GM23338 (cell line): ENCODE data around the gene PIGK. TPM values are rescaled to one million over a fixed set of nuclear protein-coding genes. Genes with fewer than 3 reads are reported as not detected.

Experiments
- ATAC-seq: fragments of 200-7000 bp; cut with Tn5 transposase; 3 replicates; pipeline ENCODE4 v1.9.1; 2020
- DNase-seq: peaks from one replicate; pipeline ENCODE4 v3.0.0-alpha.2; 2015; ENCODE audit warnings: low spot score
- H2AFZ ChIP-seq: fragments of 200-600 bp; sonication (generic); 2 replicates; pipeline ENCODE4 v1.8.0; 2016; ENCODE audit warnings: antibody characterized with exemption, mild to moderate bottlenecking, moderate library complexity
- H3F3A ChIP-seq: fragments of 200-600 bp; sonication (generic); replicated peaks from 2 replicates; pipeline ENCODE4 v1.8.0; 2017; ENCODE audit warnings: antibody characterized with exemption, mixed run types, low read depth
- H3K27ac ChIP-seq: fragments of 200-600 bp; sonication (generic); 2 replicates; pipeline ENCODE4 v1.6.1; 2016; ENCODE audit warnings: low read depth
- H3K27me3 ChIP-seq: fragments of 200-600 bp; sonication (generic); 2 replicates; pipeline ENCODE4 v1.8.0; 2016; ENCODE audit warnings: mild to moderate bottlenecking, mixed run types, moderate library complexity; ENCODE audit not compliant: insufficient read depth
- H3K36me3 ChIP-seq: fragments of 200-600 bp; sonication (generic); 2 replicates; pipeline ENCODE4 v1.8.0; 2016; ENCODE audit warnings: mild to moderate bottlenecking; ENCODE audit not compliant: insufficient read depth
- H3K4me1 ChIP-seq: fragments of 200-600 bp; sonication (generic); 2 replicates; pipeline ENCODE4 v1.8.0; 2016; ENCODE audit warnings: mild to moderate bottlenecking, moderate library complexity; ENCODE audit not compliant: insufficient read depth
- H3K4me2 ChIP-seq: fragments of 200-600 bp; sonication (generic); 2 replicates; pipeline ENCODE4 v1.7.1; 2017; ENCODE audit warnings: mixed run types
- H3K4me3 ChIP-seq: fragments of 200-600 bp; sonication (generic); 2 replicates; pipeline ENCODE4 v1.6.1; 2016; ENCODE audit warnings: mixed run types
- H3K79me2 ChIP-seq: fragments of 200-600 bp; sonication (generic); replicated peaks from 2 replicates; pipeline ENCODE4 v1.8.0; 2017; ENCODE audit warnings: mild to moderate bottlenecking; ENCODE audit not compliant: insufficient read depth
- H3K9me2 ChIP-seq: fragments of 200-600 bp; sonication (generic); 2 replicates; pipeline ENCODE4 v1.8.0; 2017; ENCODE audit not compliant: insufficient read depth
- H4K20me1 ChIP-seq: fragments of 200-600 bp; sonication (generic); replicated peaks from 2 replicates; pipeline ENCODE4 v1.8.0; 2017; ENCODE audit warnings: mild to moderate bottlenecking; ENCODE audit not compliant: insufficient read depth
- H3K27ac Mint-ChIP-seq: 2 replicates; pipeline ENCODE4 v1.8.0; 2020; ENCODE audit warnings: inconsistent platforms, mild to moderate bottlenecking, moderate library complexity, mixed read lengths
- H3K27me3 Mint-ChIP-seq: 3 replicates; pipeline ENCODE4 v1.8.0; 2022; ENCODE audit warnings: low read depth, mild to moderate bottlenecking, moderate library complexity, mixed read lengths, inconsistent platforms; ENCODE audit not compliant: insufficient read depth, poor library complexity
- H3K36me3 Mint-ChIP-seq: 3 replicates; pipeline ENCODE4 v1.8.0; 2021; ENCODE audit warnings: low read depth, mild to moderate bottlenecking, inconsistent platforms, moderate library complexity, mixed read lengths
- H3K4me1 Mint-ChIP-seq: 3 replicates; pipeline ENCODE4 v1.8.0; 2020; ENCODE audit warnings: mild to moderate bottlenecking, inconsistent platforms, mixed read lengths
- H3K4me3 Mint-ChIP-seq: 3 replicates; pipeline ENCODE4 v1.8.0; 2021; ENCODE audit warnings: moderate library complexity, mild to moderate bottlenecking, inconsistent platforms, mixed read lengths
- H3K9me3 Mint-ChIP-seq: 3 replicates; pipeline ENCODE4 v1.8.0; 2020; ENCODE audit warnings: moderate library complexity, mild to moderate bottlenecking, inconsistent platforms, mixed read lengths
- CREB1 ChIP-seq: fragments of 250-450 bp; sonication (Bioruptor Pico); IDR thresholded peaks from 2 replicates; pipeline ENCODE4 v1.5.0; 2020; ENCODE audit warnings: low read depth, mild to moderate bottlenecking, moderate library complexity
- EZH2 ChIP-seq: fragments of 200-600 bp; sonication (generic); IDR thresholded peaks from one replicate; pipeline ENCODE4 v1.8.0; 2017; ENCODE audit warnings: antibody characterized with exemption, mild to moderate bottlenecking, low read depth; ENCODE audit not compliant: unreplicated experiment
- EZH2phosphoT487 ChIP-seq: fragments of 200-600 bp; sonication (generic); IDR thresholded peaks from one replicate; pipeline ENCODE4 v1.8.1; 2018; ENCODE audit warnings: antibody characterized with exemption; ENCODE audit not compliant: unreplicated experiment
- JUNB ChIP-seq: IDR thresholded peaks from one replicate; pipeline ENCODE4 v1.6.1; 2016; ENCODE audit warnings: antibody characterized with exemption; ENCODE audit not compliant: unreplicated experiment
- NANOG ChIP-seq: IDR thresholded peaks from 2 replicates; pipeline ENCODE4 v1.6.1; 2016; ENCODE audit warnings: antibody characterized with exemption, borderline replicate concordance
- POLR2AphosphoS5 ChIP-seq: IDR thresholded peaks from 2 replicates; pipeline ENCODE4 v1.6.1; 2016; ENCODE audit warnings: antibody characterized with exemption, low read depth
- STAT1 ChIP-seq: IDR thresholded peaks from one replicate; pipeline ENCODE4 v1.6.1; 2016; ENCODE audit warnings: antibody characterized with exemption; ENCODE audit not compliant: unreplicated experiment
- ZNF114 ChIP-seq: fragments of 250-450 bp; sonication (Bioruptor Pico); IDR thresholded peaks from 2 replicates; pipeline ENCODE4 v1.5.0; 2020; ENCODE audit warnings: mild to moderate bottlenecking, moderate library complexity
- ZNF331 ChIP-seq: fragments of 250-450 bp; sonication (Bioruptor Pico); IDR thresholded peaks from 2 replicates; pipeline ENCODE4 v1.5.0; 2020; ENCODE audit warnings: low read depth, mild to moderate bottlenecking, moderate library complexity
- polyA plus RNA-seq: library from polyadenylated mRNA; unstranded; fragments of >200 nt; fragmentation: Nextera tagmentation; extraction: Ambion mirVana; gene quantifications from 2 replicates; pipeline ENCODE4 v1.2.1, GENCODE V29; 2016
- total RNA-seq: library from RNA; depleted of rRNA; stranded (reverse); fragments of >200 nt; shearing (Covaris generic); gene quantifications from 2 replicates; pipeline ENCODE4 v1.2.3, GENCODE V29; 2014
- TF ChIP-seq, protein P1 (sequence below), 2 experiments: fragments of 200-600 bp in 1 of 2; sonication (generic) in 1 of 2; conservative IDR thresholded peaks; 2 replicates each; pipeline versions ENCODE4 v1.5.1 to v1.6.1; 2016 to 2017; ENCODE audit warnings: antibody characterized with exemption in 2 of 2, low read depth in 2 of 2, mild to moderate bottlenecking in 2 of 2, moderate library complexity in 1 of 2
- TF ChIP-seq, protein P2 (sequence below): IDR thresholded peaks from one replicate; pipeline ENCODE4 v1.6.1; 2018; ENCODE audit warnings: antibody characterized with exemption; ENCODE audit not compliant: unreplicated experiment
- TF ChIP-seq, protein P3 (sequence below): IDR thresholded peaks from 2 replicates; pipeline ENCODE4 v1.6.1; 2016; ENCODE audit warnings: antibody characterized with exemption
- TF ChIP-seq, protein P4 (sequence below): fragments of 250-450 bp; sonication (Bioruptor Pico); IDR thresholded peaks from 2 replicates; pipeline ENCODE4 v1.5.0; 2020; ENCODE audit warnings: mild to moderate bottlenecking, moderate library complexity

The PIGK gene
- total and polyA plus RNA-seq, 2 experiments from 2014 or later, result 16.4 to 26.4 TPM

DNA sequence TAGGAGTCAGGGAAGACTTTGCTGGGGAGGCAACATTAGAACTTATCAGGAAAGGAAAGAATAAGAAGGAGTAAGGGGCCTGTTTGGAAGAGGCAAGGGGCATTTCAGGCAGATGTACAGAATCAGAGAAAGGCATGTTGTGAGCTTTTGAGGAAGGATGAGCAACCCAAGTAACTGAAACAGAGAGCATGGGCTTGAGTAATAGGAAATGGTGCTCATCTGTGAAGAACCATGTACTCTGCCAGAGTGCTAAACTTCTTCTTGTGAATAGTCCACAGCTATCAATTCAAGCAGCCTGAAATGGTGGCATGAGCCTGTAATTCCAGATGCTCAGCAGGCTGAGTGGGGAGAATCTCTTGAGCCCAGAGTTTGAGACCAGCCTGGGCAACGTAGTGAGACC lies 19.2 kb upstream of the PIGK start:
- no peak overlapping the region for H3K27ac ChIP-seq
- H3K4me1 Mint-ChIP-seq, result no peaks in the 10 kb centered on the region
- H3K36me3 ChIP-seq, result no peaks in the 10 kb centered on the region; the same call in 1 of the 2 replicates
- ATAC-seq, result no peak
- H2AFZ ChIP-seq, result no peak overlapping the region
- no peak for DNase-seq
- H3K4me1 ChIP-seq, result no peaks in the 10 kb centered on the region
- no peak overlapping the region for H3K4me2 ChIP-seq
- no peaks in the 10 kb centered on the region for H3K79me2 ChIP-seq
- H3K36me3 Mint-ChIP-seq, result peaks cover 9% of the 10 kb centered on the region; the same call in 2 of the 3 replicates
- H3K4me3 ChIP-seq, result no peak overlapping the region
- no peaks in the 10 kb centered on the region for H3K9me2 ChIP-seq
- H3K4me3 Mint-ChIP-seq, result no peak overlapping the region
- H3K27ac Mint-ChIP-seq, result no peak overlapping the region
- H3F3A ChIP-seq, result no peaks in the 10 kb centered on the region
- H3K9me3 Mint-ChIP-seq, result peaks cover 7% of the 10 kb centered on the region; the same call in 2 of the 3 replicates
- H4K20me1 ChIP-seq, result no peaks in the 10 kb centered on the region
- H3K27me3 Mint-ChIP-seq, result no peaks in the 10 kb centered on the region
- no peaks in the 10 kb centered on the region for H3K27me3 ChIP-seq
- TF ChIP-seq, protein P1, sequence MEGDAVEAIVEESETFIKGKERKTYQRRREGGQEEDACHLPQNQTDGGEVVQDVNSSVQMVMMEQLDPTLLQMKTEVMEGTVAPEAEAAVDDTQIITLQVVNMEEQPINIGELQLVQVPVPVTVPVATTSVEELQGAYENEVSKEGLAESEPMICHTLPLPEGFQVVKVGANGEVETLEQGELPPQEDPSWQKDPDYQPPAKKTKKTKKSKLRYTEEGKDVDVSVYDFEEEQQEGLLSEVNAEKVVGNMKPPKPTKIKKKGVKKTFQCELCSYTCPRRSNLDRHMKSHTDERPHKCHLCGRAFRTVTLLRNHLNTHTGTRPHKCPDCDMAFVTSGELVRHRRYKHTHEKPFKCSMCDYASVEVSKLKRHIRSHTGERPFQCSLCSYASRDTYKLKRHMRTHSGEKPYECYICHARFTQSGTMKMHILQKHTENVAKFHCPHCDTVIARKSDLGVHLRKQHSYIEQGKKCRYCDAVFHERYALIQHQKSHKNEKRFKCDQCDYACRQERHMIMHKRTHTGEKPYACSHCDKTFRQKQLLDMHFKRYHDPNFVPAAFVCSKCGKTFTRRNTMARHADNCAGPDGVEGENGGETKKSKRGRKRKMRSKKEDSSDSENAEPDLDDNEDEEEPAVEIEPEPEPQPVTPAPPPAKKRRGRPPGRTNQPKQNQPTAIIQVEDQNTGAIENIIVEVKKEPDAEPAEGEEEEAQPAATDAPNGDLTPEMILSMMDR (conservative IDR thresholded peaks at IDR 0.05; ENCODE audit: low read depth in 2 of 2), result no peak
- no peak for TF ChIP-seq EZH2
- no peak for TF ChIP-seq STAT1
- no peak for TF ChIP-seq ZNF331 (CRISPR knock-in tag)
- TF ChIP-seq, protein P2, sequence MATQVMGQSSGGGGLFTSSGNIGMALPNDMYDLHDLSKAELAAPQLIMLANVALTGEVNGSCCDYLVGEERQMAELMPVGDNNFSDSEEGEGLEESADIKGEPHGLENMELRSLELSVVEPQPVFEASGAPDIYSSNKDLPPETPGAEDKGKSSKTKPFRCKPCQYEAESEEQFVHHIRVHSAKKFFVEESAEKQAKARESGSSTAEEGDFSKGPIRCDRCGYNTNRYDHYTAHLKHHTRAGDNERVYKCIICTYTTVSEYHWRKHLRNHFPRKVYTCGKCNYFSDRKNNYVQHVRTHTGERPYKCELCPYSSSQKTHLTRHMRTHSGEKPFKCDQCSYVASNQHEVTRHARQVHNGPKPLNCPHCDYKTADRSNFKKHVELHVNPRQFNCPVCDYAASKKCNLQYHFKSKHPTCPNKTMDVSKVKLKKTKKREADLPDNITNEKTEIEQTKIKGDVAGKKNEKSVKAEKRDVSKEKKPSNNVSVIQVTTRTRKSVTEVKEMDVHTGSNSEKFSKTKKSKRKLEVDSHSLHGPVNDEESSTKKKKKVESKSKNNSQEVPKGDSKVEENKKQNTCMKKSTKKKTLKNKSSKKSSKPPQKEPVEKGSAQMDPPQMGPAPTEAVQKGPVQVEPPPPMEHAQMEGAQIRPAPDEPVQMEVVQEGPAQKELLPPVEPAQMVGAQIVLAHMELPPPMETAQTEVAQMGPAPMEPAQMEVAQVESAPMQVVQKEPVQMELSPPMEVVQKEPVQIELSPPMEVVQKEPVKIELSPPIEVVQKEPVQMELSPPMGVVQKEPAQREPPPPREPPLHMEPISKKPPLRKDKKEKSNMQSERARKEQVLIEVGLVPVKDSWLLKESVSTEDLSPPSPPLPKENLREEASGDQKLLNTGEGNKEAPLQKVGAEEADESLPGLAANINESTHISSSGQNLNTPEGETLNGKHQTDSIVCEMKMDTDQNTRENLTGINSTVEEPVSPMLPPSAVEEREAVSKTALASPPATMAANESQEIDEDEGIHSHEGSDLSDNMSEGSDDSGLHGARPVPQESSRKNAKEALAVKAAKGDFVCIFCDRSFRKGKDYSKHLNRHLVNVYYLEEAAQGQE, result no peak
- TF ChIP-seq NANOG, result no peak
- no peak for TF ChIP-seq ZNF114
- no peak for TF ChIP-seq JUNB
- no peak for TF ChIP-seq POLR2AphosphoS5
- no peak for TF ChIP-seq CREB1 (CRISPR knock-in tag)
- TF ChIP-seq, protein P3, sequence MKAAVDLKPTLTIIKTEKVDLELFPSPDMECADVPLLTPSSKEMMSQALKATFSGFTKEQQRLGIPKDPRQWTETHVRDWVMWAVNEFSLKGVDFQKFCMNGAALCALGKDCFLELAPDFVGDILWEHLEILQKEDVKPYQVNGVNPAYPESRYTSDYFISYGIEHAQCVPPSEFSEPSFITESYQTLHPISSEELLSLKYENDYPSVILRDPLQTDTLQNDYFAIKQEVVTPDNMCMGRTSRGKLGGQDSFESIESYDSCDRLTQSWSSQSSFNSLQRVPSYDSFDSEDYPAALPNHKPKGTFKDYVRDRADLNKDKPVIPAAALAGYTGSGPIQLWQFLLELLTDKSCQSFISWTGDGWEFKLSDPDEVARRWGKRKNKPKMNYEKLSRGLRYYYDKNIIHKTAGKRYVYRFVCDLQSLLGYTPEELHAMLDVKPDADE, result no peak
- TF ChIP-seq, protein P4, sequence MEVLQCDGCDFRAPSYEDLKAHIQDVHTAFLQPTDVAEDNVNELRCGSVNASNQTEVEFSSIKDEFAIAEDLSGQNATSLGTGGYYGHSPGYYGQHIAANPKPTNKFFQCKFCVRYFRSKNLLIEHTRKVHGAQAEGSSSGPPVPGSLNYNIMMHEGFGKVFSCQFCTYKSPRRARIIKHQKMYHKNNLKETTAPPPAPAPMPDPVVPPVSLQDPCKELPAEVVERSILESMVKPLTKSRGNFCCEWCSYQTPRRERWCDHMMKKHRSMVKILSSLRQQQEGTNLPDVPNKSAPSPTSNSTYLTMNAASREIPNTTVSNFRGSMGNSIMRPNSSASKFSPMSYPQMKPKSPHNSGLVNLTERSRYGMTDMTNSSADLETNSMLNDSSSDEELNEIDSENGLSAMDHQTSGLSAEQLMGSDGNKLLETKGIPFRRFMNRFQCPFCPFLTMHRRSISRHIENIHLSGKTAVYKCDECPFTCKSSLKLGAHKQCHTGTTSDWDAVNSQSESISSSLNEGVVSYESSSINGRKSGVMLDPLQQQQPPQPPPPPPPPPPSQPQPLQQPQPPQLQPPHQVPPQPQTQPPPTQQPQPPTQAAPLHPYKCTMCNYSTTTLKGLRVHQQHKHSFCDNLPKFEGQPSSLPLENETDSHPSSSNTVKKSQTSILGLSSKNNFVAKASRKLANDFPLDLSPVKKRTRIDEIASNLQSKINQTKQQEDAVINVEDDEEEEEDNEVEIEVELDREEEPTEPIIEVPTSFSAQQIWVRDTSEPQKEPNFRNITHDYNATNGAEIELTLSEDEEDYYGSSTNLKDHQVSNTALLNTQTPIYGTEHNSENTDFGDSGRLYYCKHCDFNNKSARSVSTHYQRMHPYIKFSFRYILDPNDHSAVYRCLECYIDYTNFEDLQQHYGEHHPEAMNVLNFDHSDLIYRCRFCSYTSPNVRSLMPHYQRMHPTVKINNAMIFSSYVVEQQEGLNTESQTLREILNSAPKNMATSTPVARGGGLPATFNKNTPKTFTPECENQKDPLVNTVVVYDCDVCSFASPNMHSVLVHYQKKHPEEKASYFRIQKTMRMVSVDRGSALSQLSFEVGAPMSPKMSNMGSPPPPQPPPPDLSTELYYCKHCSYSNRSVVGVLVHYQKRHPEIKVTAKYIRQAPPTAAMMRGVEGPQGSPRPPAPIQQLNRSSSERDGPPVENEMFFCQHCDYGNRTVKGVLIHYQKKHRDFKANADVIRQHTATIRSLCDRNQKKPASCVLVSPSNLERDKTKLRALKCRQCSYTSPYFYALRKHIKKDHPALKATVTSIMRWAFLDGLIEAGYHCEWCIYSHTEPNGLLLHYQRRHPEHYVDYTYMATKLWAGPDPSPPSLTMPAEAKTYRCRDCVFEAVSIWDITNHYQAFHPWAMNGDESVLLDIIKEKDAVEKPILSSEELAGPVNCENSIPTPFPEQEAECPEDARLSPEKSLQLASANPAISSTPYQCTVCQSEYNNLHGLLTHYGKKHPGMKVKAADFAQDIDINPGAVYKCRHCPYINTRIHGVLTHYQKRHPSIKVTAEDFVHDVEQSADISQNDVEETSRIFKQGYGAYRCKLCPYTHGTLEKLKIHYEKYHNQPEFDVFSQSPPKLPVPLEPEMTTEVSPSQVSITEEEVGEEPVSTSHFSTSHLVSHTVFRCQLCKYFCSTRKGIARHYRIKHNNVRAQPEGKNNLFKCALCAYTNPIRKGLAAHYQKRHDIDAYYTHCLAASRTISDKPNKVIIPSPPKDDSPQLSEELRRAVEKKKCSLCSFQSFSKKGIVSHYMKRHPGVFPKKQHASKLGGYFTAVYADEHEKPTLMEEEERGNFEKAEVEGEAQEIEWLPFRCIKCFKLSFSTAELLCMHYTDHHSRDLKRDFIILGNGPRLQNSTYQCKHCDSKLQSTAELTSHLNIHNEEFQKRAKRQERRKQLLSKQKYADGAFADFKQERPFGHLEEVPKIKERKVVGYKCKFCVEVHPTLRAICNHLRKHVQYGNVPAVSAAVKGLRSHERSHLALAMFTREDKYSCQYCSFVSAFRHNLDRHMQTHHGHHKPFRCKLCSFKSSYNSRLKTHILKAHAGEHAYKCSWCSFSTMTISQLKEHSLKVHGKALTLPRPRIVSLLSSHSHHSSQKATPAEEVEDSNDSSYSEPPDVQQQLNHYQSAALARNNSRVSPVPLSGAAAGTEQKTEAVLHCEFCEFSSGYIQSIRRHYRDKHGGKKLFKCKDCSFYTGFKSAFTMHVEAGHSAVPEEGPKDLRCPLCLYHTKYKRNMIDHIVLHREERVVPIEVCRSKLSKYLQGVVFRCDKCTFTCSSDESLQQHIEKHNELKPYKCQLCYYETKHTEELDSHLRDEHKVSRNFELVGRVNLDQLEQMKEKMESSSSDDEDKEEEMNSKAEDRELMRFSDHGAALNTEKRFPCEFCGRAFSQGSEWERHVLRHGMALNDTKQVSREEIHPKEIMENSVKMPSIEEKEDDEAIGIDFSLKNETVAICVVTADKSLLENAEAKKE (CRISPR knock-in tag), result no peak
- no peak for TF ChIP-seq EZH2phosphoT487
